Measurements from ENCODE around the gene ACTRT2. TPM values are rescaled to one million over a fixed set of nuclear protein-coding genes. Genes with fewer than 3 reads are reported as not detected.

The ACTRT2 gene
- total and polyA plus RNA-seq, 2 experiments from 2014 or later = not detected

GRCh38 chr1:3019516-3020051 lies 1.7 kb upstream of the ACTRT2 start:
- DNase-seq (ENCODE audit: low spot score) = no peak
- Histone ChIP-seq H2AFZ (no peak overlapping the region), H4K20me1 (replicated peaks; ENCODE audit: insufficient read depth) (no peaks in the 10 kb centered on the region), H3K27ac (ENCODE audit: low read depth) (no peak overlapping the region), H3F3A (replicated peaks; ENCODE audit: low read depth) (no peaks in the 10 kb centered on the region), H3K9me2 (ENCODE audit: insufficient read depth) (no peaks in the 10 kb centered on the region), H3K4me2 (no peak overlapping the region), H3K4me1 (ENCODE audit: insufficient read depth) (no peaks in the 10 kb centered on the region; the same call in 1 of the 2 replicates), H3K4me3 (no peak overlapping the region), H3K27me3 (ENCODE audit: insufficient read depth) (no peaks in the 10 kb centered on the region), H3K36me3 (ENCODE audit: insufficient read depth) (no peaks in the 10 kb centered on the region), H3K79me2 (replicated peaks; ENCODE audit: insufficient read depth) (no peaks in the 10 kb centered on the region)
- no peak for TF ChIP-seq ZNF462 (CRISPR knock-in tag; IDR thresholded peaks at IDR 0.05)
- TF ChIP-seq POLR2AphosphoS5 (IDR thresholded peaks at IDR 0.05; ENCODE audit: low read depth) = no peak
- TF ChIP-seq ZNF114 (CRISPR knock-in tag; IDR thresholded peaks at IDR 0.05) = no peak
- no peak for TF ChIP-seq EZH2 (IDR thresholded peaks at IDR 0.05; ENCODE audit: low read depth, unreplicated experiment)
- no peak for TF ChIP-seq STAT1 (IDR thresholded peaks at IDR 0.05; ENCODE audit: unreplicated experiment)
- no peak for TF ChIP-seq ETS1 (IDR thresholded peaks at IDR 0.05)
- TF ChIP-seq ZNF331 (CRISPR knock-in tag; IDR thresholded peaks at IDR 0.05; ENCODE audit: low read depth) = no peak
- TF ChIP-seq EZH2phosphoT487 (IDR thresholded peaks at IDR 0.05; ENCODE audit: unreplicated experiment) = no peak
- TF ChIP-seq NANOG (IDR thresholded peaks at IDR 0.05; ENCODE audit: borderline replicate concordance) = no peak
- no peak for TF ChIP-seq REST (IDR thresholded peaks at IDR 0.05; ENCODE audit: unreplicated experiment)
- no peak for TF ChIP-seq CTCF (conservative IDR thresholded peaks at IDR 0.05; ENCODE audit: low read depth in 2 of 2)
- TF ChIP-seq JUNB (IDR thresholded peaks at IDR 0.05; ENCODE audit: unreplicated experiment) = no peak
- TF ChIP-seq CREB1 (CRISPR knock-in tag; IDR thresholded peaks at IDR 0.05; ENCODE audit: low read depth) = no peak
- Mint-ChIP-seq H3K4me3 (no peak overlapping the region), H3K27ac (no peak overlapping the region), H3K27me3 (ENCODE audit: insufficient read depth, low read depth, poor library complexity) (peaks cover 13% of the 10 kb centered on the region), H3K9me3 (peaks cover 9% of the 10 kb centered on the region), H3K36me3 (ENCODE audit: low read depth) (no peaks in the 10 kb centered on the region), H3K4me1 (peaks cover 10% of the 10 kb centered on the region; the same call in 2 of the 3 replicates)
- ATAC-seq = no peak

Measured in GM23338 (cell line).